CD4-positive, alpha-beta T cell (primary cell): ENCODE results near the gene ACMSD. TPM values are rescaled to one million over a fixed set of nuclear protein-coding genes. Genes with fewer than 3 reads are reported as not detected.

ENCODE experiments used
- ATAC-seq: fragments of 200-7000 bp; cut with Tn5 transposase; one replicate; pipeline ENCODE4 v1.10.0; 2022; ENCODE audit warnings: mild to moderate bottlenecking; ENCODE audit not compliant: poor library complexity
- CTCF ChIA-PET: fragments of 350-600 bp; sonication (Branson Sonifier 250); formaldehyde crosslinking; loops from one replicate; lab custom pipeline; 2021; ENCODE audit warnings: antibody characterized with exemption, inconsistent platforms; lab: Charles Lee
- POLR2A ChIA-PET: fragments of 350-600 bp; sonication (Branson Sonifier 250); formaldehyde crosslinking; loops from one replicate; lab custom pipeline; 2021; ENCODE audit warnings: antibody characterized with exemption, inconsistent platforms; lab: Charles Lee
- DNase-seq, 14 experiments: peaks; one replicate each; pipeline ENCODE4 v3.0.0-alpha.2; 2013 to 2020; ENCODE audit warnings: mixed read lengths in 2 of 14
- H3K27ac ChIP-seq, 2 donors: one replicate each; pipeline versions ENCODE4 v1.5.1 to v1.7.0; 2013; ENCODE audit warnings: low read length in 2 of 2, low read depth in 1 of 2, mild to moderate bottlenecking in 1 of 2
- H3K27me3 ChIP-seq, 2 experiments: 1 replicate in 1 of 2; 2 replicates in 1 of 2; pipeline versions ENCODE4 v1.6.1 to v1.7.0; 2013; ENCODE audit warnings: low read length in 2 of 2, control low read depth in 1 of 2, mild to moderate bottlenecking in 1 of 2, moderate library complexity in 1 of 2; ENCODE audit not compliant: insufficient read depth in 2 of 2, control insufficient read depth in 1 of 2
- H3K36me3 ChIP-seq: one replicate; pipeline ENCODE4 v1.6.1; 2013; ENCODE audit warnings: low read length, control low read depth; ENCODE audit not compliant: insufficient read depth
- H3K4me1 ChIP-seq: one replicate; pipeline ENCODE4 v1.6.1; 2013; ENCODE audit warnings: low read length, control low read depth; ENCODE audit not compliant: insufficient read depth
- H3K4me3 ChIP-seq: one replicate; pipeline ENCODE4 v1.5.1; 2013; ENCODE audit warnings: mild to moderate bottlenecking, low read length, moderate library complexity
- H3K9me3 ChIP-seq, 2 experiments: 1 replicate in 1 of 2; 2 replicates in 1 of 2; pipeline versions ENCODE4 v1.6.1 to v1.7.0; 2013; ENCODE audit warnings: low read length in 2 of 2, mild to moderate bottlenecking in 2 of 2, control low read depth in 1 of 2, moderate library complexity in 1 of 2; ENCODE audit not compliant: control insufficient read depth in 1 of 2, insufficient read depth in 1 of 2
- H3K27ac Mint-ChIP-seq: one replicate; pipeline ENCODE4 v1.8.0; 2020; ENCODE audit warnings: mixed read lengths
- H3K27me3 Mint-ChIP-seq: one replicate; pipeline ENCODE4 v1.8.0; 2021; ENCODE audit warnings: mixed read lengths
- H3K36me3 Mint-ChIP-seq: one replicate; pipeline ENCODE4 v1.8.0; 2021; ENCODE audit warnings: low read depth, mixed read lengths
- H3K4me1 Mint-ChIP-seq: one replicate; pipeline ENCODE4 v1.8.0; 2021; ENCODE audit warnings: low read depth, mixed read lengths
- H3K4me3 Mint-ChIP-seq: one replicate; pipeline ENCODE4 v1.8.0; 2020; ENCODE audit warnings: mild to moderate bottlenecking, mixed read lengths
- H3K9me3 Mint-ChIP-seq: one replicate; pipeline ENCODE4 v1.8.0; 2020; ENCODE audit warnings: mixed read lengths
- intact Hi-C, 2 experiments: fragments of 100-400 bp; cut with DNase I in 1 of 2; cut with micrococcal nuclease in 1 of 2; formaldehyde crosslinking; loops; one replicate each; pipeline versions ENCODE4 v1.15.1 to v1.9.0; 2023 to 2025; cut with DNase I, micrococcal nuclease
- total RNA-seq, 174 experiments: library from RNA in 2 of 174; stranded (reverse) in 2 of 174; gene quantifications; one replicate each; pipeline ENCODE4 v1.2.3 and lab custom pipeline; 2021 to 2026
- TF ChIP-seq, protein P1 (sequence below): fragments of 200-600 bp; IDR thresholded peaks from one replicate; pipeline ENCODE4 v1.8.0; 2022; ENCODE audit warnings: antibody characterized with exemption, mild to moderate bottlenecking

The ACMSD gene
- total RNA-seq, 2 experiments from 2014 or later: not detected

DNA sequence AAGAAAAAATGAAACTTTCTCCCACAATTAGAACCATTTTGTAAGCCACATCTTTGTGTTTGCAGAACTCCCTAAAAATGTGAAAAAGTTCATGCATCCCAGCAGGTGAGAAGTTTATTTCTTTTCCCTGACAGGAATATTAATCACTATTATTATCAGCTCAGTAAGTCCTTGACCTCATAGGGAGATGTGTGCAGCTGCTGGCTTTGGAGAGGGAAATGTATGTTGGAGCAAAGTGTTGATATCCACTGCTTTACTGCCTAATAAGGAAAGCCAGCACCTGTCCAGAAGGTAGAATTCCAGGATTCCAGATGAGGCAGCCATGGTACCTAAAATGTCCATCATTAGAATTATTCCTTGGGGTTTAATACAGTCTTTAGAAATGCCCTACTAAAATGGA, 44.4 kb downstream of the ACMSD start:
- ChIA-PET CTCF (no interaction called here), POLR2A (no interaction called here)
- Mint-ChIP-seq H3K9me3 (peaks cover 12% of the 10 kb centered on the region), H3K4me1 (no peaks in the 10 kb centered on the region), H3K27me3 (no peaks in the 10 kb centered on the region), H3K4me3 (no peak overlapping the region), H3K27ac (no peak overlapping the region), H3K36me3 (peaks cover 6% of the 10 kb centered on the region)
- Histone ChIP-seq H3K4me3 (no peak overlapping the region), H3K27ac (no peak overlapping the region), H3K4me1 (no peaks in the 10 kb centered on the region), H3K27me3 (no peaks in the 10 kb centered on the region), H3K9me3 (peaks cover 0 to 5% of the 10 kb centered on the region in 2 experiments), H3K36me3 (no peaks in the 10 kb centered on the region)
- TF ChIP-seq, protein P1, sequence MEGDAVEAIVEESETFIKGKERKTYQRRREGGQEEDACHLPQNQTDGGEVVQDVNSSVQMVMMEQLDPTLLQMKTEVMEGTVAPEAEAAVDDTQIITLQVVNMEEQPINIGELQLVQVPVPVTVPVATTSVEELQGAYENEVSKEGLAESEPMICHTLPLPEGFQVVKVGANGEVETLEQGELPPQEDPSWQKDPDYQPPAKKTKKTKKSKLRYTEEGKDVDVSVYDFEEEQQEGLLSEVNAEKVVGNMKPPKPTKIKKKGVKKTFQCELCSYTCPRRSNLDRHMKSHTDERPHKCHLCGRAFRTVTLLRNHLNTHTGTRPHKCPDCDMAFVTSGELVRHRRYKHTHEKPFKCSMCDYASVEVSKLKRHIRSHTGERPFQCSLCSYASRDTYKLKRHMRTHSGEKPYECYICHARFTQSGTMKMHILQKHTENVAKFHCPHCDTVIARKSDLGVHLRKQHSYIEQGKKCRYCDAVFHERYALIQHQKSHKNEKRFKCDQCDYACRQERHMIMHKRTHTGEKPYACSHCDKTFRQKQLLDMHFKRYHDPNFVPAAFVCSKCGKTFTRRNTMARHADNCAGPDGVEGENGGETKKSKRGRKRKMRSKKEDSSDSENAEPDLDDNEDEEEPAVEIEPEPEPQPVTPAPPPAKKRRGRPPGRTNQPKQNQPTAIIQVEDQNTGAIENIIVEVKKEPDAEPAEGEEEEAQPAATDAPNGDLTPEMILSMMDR: no peak
- ATAC-seq (no peak), DNase-seq (no peak)
- intact Hi-C loops: no loop called here

- H3K36me3 ChIP-seq: no peaks in the 10 kb centered on the region
- H3K4me1 ChIP-seq: no peaks in the 10 kb centered on the region
- CTCF ChIA-PET: no interaction called here
- H3K27me3 ChIP-seq: no peaks in the 10 kb centered on the region
- POLR2A ChIA-PET: no interaction called here
- H3K4me3 ChIP-seq: no peak overlapping the region
- no peak overlapping the region for H3K4me3 Mint-ChIP-seq
- no peak overlapping the region for H3K27ac ChIP-seq
- DNase-seq: no peak
- no peaks in the 10 kb centered on the region for H3K9me3 ChIP-seq
- H3K9me3 Mint-ChIP-seq: peaks cover 7% of the 10 kb centered on the region
- peaks cover 5% of the 10 kb centered on the region for H3K36me3 Mint-ChIP-seq
- intact Hi-C loops: no loop called here
- ATAC-seq: no peak
- TF ChIP-seq, protein P1: no peak
- H3K27me3 Mint-ChIP-seq: no peaks in the 10 kb centered on the region
- no peaks in the 10 kb centered on the region for H3K4me1 Mint-ChIP-seq
- no peak overlapping the region for H3K27ac Mint-ChIP-seq
These were observed 45.3 kb downstream of the ACMSD start for GRCh38 chr2:134883552-134884293.

DNA sequence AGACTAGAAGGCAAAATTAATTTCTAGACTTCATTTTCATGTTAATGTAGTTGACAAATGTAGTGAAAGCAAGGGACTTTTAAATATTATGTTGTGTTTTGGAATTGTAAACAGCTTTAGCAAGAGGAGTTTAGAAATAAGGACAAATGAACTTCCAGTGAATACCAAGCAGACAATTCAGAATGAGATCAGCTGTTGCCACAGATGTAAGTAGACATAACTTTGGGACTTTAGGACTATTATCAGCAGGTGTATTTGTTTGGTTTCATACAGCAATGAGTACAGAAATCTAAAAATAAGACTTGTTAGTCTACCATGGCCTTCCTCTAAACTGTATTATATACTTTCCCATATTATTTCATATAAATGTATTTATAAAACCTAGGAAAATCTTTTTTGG, 46.0 kb downstream of the ACMSD start:
- no peak overlapping the region for H3K4me3 Mint-ChIP-seq
- ATAC-seq (no peak), DNase-seq (no peak)
- Histone ChIP-seq H3K27ac (no peak overlapping the region), H3K36me3 (no peaks in the 10 kb centered on the region), H3K4me1 (no peaks in the 10 kb centered on the region), H3K9me3 (no peaks in the 10 kb centered on the region), H3K27me3 (no peaks in the 10 kb centered on the region), H3K4me3 (no peak overlapping the region)
- ChIA-PET CTCF (no interaction called here), POLR2A (no interaction called here)
- intact Hi-C loops: no loop called here
- no peak overlapping the region for H3K27ac Mint-ChIP-seq
- H3K27me3 Mint-ChIP-seq: no peaks in the 10 kb centered on the region
- peaks cover 4% of the 10 kb centered on the region for H3K36me3 Mint-ChIP-seq
- TF ChIP-seq, protein P1: no peak
- peaks cover 7% of the 10 kb centered on the region for H3K9me3 Mint-ChIP-seq
- H3K4me1 Mint-ChIP-seq: no peaks in the 10 kb centered on the region
